Measurements from ENCODE around the gene SETBP1.

SETBP1 gene

GRCh38 chr18:44673256-44673880 lies 7.3 kb upstream of the SETBP1 start:
- Histone ChIP-seq H3K4me1 (ENCODE audit: control insufficient read depth, insufficient read depth, low read length) (no peaks in the 10 kb centered on the region), H3K36me3 (ENCODE audit: control insufficient read depth in 2 of 2, insufficient read depth in 1 of 2, low read length in 2 of 2) (no peaks in the 10 kb centered on the region), H3K9me3 (ENCODE audit: control insufficient read depth, insufficient read depth, low read depth, low read length) (no peaks in the 10 kb centered on the region), H3K4me3 (ENCODE audit: low read depth, low read length) (no peak overlapping the region), H3K27ac (ENCODE audit: extremely low read depth, low read depth, low read length) (no peak overlapping the region)
- CTCF ChIA-PET, result interaction anchor here (0.8 to 1.0 kb wide), 2 partner anchors 15 to 44 kb away, joined by 3 to 4 read pairs; no protein-coding TSS in a partner anchor
- POLR2A ChIA-PET, result no interaction called here
- TF ChIP-seq TRIM28 (IDR thresholded peaks at IDR 0.05; ENCODE audit: borderline replicate concordance, low read length) (no peak), KLF10 (tag by site-specific recombination; IDR thresholded peaks at IDR 0.05) (no peak), ZBTB21 (tag by site-specific recombination; IDR thresholded peaks at IDR 0.05) (no peak), ZNF768 (tag by site-specific recombination; IDR thresholded peaks at IDR 0.05) (no peak), ZBTB1 (tag by site-specific recombination; IDR thresholded peaks at IDR 0.05) (no peak)

GRCh38 chr18:44677933-44678332 lies 2.8 kb upstream of the SETBP1 start:
- POLR2A ChIA-PET, result no interaction called here
- CTCF ChIA-PET, result interaction anchor here (0.7 to 1.2 kb wide), 4 partner anchors 14 to 299 kb away, joined by 3 to 4 read pairs (median 3); no protein-coding TSS in a partner anchor
- Histone ChIP-seq H3K4me3 (ENCODE audit: low read depth, low read length) (no peak overlapping the region), H3K9me3 (ENCODE audit: control insufficient read depth, insufficient read depth, low read depth, low read length) (no peaks in the 10 kb centered on the region), H3K4me1 (ENCODE audit: control insufficient read depth, insufficient read depth, low read length) (peaks cover 14% of the 10 kb centered on the region), H3K36me3 (ENCODE audit: control insufficient read depth in 2 of 2, insufficient read depth in 1 of 2, low read length in 2 of 2) (no peaks in the 10 kb centered on the region), H3K27ac (ENCODE audit: extremely low read depth, low read depth, low read length) (0 out of 2 replicates have a peak overlapping the region, but pooled peaks have one; percentile 41)
- TF ChIP-seq ZNF23 (tag by site-specific recombination; IDR thresholded peaks at IDR 0.05; ENCODE audit: borderline replicate concordance) (no peak), GLIS1 (tag by site-specific recombination; IDR thresholded peaks at IDR 0.05) (no peak), SETDB1 (IDR thresholded peaks at IDR 0.05; ENCODE audit: insufficient read length, low read length) (no peak), HOXD13 (CRISPR knock-in tag; IDR thresholded peaks at IDR 0.05; ENCODE audit: borderline replicate concordance) (no peak), ZNF692 (tag by site-specific recombination; IDR thresholded peaks at IDR 0.05) (no peak), ZNF214 (tag by site-specific recombination; IDR thresholded peaks at IDR 0.05; ENCODE audit: borderline replicate concordance) (no peak), ZNF138 (tag by site-specific recombination; IDR thresholded peaks at IDR 0.05; ENCODE audit: borderline replicate concordance) (no peak), CTCF (tag by site-specific recombination; IDR thresholded peaks at IDR 0.05) (no peak), ZNF112 (tag by site-specific recombination; IDR thresholded peaks at IDR 0.05) (no peak), IKZF3 (tag by site-specific recombination; IDR thresholded peaks at IDR 0.05) (no peak), ZNF660 (tag by site-specific recombination; IDR thresholded peaks at IDR 0.05) (no peak), ZSCAN5A (tag by site-specific recombination; IDR thresholded peaks at IDR 0.05) (no peak), REPIN1 (tag by site-specific recombination; IDR thresholded peaks at IDR 0.05; ENCODE audit: low read depth) (no peak)
- TF ChIP-seq, protein P1, sequence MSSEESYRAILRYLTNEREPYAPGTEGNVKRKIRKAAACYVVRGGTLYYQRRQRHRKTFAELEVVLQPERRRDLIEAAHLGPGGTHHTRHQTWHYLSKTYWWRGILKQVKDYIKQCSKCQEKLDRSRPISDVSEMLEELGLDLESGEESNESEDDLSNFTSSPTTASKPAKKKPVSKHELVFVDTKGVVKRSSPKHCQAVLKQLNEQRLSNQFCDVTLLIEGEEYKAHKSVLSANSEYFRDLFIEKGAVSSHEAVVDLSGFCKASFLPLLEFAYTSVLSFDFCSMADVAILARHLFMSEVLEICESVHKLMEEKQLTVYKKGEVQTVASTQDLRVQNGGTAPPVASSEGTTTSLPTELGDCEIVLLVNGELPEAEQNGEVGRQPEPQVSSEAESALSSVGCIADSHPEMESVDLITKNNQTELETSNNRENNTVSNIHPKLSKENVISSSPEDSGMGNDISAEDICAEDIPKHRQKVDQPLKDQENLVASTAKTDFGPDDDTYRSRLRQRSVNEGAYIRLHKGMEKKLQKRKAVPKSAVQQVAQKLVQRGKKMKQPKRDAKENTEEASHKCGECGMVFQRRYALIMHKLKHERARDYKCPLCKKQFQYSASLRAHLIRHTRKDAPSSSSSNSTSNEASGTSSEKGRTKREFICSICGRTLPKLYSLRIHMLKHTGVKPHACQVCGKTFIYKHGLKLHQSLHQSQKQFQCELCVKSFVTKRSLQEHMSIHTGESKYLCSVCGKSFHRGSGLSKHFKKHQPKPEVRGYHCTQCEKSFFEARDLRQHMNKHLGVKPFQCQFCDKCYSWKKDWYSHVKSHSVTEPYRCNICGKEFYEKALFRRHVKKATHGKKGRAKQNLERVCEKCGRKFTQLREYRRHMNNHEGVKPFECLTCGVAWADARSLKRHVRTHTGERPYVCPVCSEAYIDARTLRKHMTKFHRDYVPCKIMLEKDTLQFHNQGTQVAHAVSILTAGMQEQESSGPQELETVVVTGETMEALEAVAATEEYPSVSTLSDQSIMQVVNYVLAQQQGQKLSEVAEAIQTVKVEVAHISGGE (tag by site-specific recombination; conservative IDR thresholded peaks at IDR 0.05; ENCODE audit: low read depth), result no peak
- TF ChIP-seq, protein P2, sequence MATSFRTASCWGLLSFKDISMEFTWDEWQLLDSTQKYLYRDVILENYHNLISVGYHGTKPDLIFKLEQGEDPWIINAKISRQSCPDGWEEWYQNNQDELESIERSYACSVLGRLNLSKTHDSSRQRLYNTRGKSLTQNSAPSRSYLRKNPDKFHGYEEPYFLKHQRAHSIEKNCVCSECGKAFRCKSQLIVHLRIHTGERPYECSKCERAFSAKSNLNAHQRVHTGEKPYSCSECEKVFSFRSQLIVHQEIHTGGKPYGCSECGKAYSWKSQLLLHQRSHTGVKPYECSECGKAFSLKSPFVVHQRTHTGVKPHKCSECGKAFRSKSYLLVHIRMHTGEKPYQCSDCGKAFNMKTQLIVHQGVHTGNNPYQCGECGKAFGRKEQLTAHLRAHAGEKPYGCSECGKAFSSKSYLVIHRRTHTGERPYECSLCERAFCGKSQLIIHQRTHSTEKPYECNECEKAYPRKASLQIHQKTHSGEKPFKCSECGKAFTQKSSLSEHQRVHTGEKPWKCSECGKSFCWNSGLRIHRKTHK (tag by site-specific recombination; IDR thresholded peaks at IDR 0.05), result no peak
- TF ChIP-seq, protein P3, sequence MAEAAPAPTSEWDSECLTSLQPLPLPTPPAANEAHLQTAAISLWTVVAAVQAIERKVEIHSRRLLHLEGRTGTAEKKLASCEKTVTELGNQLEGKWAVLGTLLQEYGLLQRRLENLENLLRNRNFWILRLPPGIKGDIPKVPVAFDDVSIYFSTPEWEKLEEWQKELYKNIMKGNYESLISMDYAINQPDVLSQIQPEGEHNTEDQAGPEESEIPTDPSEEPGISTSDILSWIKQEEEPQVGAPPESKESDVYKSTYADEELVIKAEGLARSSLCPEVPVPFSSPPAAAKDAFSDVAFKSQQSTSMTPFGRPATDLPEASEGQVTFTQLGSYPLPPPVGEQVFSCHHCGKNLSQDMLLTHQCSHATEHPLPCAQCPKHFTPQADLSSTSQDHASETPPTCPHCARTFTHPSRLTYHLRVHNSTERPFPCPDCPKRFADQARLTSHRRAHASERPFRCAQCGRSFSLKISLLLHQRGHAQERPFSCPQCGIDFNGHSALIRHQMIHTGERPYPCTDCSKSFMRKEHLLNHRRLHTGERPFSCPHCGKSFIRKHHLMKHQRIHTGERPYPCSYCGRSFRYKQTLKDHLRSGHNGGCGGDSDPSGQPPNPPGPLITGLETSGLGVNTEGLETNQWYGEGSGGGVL (tag by site-specific recombination; IDR thresholded peaks at IDR 0.05), result no peak
- TF ChIP-seq, protein P4, sequence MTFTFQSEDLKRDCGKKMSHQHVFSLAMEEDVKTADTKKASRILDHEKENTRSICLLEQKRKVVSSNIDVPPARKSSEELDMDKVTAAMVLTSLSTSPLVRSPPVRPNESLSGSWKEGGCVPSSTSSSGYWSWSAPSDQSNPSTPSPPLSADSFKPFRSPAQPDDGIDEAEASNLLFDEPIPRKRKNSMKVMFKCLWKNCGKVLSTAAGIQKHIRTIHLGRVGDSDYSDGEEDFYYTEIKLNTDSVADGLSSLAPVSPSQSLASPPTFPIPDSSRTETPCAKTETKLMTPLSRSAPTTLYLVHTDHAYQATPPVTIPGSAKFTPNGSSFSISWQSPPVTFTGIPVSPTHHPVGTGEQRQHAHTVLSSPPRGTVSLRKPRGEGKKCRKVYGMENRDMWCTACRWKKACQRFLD (tag by site-specific recombination; IDR thresholded peaks at IDR 0.05), result no peak
